GM19468 (cell line): ENCODE data around the gene CDC42BPB.
"Not testable (repeated sequence)": the region's sequence is repeated elsewhere in the genome, so short reads cannot be mapped to it uniquely, and the experiment has no call there.

Experiments
- ATAC-seq: cut with Tn5 transposase; IDR thresholded peaks from one replicate; pipeline ENCODE4 v1.9.1; 2021; ENCODE audit warnings: mild to moderate bottlenecking, moderate library complexity, moderate number of reproducible peaks; ENCODE audit not compliant: unreplicated experiment; ENCODE audit errors: extremely low read depth

CDC42BPB gene

DNA sequence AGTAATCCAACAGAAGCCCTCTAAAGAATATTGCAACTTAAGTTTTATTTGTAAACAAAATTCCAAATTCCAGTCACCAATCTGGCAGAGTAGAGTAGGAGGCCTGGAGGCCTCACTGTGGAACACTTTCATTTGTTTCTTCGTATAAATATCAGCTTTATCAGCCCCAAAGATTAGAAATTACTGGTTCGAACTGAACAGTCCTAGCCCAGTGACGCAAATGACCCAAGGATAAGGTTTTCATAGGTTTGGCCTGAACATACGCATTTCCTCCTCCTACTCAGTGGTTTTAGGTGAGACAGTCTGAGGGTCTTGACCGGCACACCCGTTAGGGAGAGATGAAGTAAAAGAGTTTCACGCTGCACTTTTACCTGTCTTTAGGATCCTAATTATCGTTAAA is 1.7 kb downstream of the CDC42BPB start:
- no peak for ATAC-seq

DNA sequence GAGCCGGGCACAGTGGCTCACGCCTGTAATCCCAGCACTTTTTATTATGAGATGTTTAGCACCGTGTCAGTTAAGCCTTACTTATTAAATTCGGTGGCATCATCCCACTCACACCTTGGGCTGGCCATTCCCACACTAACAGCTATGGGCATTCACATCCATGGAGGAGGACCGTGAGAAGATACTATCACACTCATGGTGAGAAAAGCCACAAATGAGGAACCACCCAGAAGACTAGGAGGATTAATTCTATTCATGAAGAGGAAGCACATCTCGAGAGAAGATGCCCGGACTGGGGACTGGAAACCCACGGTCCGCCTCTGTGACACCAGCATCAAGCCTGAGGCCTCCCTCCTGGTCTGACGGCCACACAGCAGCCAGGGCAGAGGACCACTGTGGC is 4.9 kb downstream of the CDC42BPB start:
- no peak for ATAC-seq

DNA sequence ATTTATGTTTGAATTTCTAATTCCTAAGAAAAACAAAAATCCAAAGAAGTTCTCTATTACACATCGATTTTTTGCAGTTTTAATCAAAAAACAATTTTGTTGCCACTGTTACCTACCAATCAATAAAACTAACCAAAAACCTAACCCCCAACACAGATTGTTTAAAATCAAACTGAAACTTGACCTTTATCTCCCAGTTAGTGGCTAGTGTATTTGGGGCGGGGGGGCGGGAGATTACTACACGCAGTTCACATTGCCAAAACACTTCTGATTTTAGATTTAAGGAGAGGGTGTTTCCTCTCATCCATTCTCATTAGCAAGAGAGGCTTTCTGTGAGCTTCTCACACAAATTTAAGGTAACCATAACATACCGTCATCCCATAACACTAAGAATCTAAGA is 6.4 kb downstream of the CDC42BPB start:
- no peak for ATAC-seq

DNA sequence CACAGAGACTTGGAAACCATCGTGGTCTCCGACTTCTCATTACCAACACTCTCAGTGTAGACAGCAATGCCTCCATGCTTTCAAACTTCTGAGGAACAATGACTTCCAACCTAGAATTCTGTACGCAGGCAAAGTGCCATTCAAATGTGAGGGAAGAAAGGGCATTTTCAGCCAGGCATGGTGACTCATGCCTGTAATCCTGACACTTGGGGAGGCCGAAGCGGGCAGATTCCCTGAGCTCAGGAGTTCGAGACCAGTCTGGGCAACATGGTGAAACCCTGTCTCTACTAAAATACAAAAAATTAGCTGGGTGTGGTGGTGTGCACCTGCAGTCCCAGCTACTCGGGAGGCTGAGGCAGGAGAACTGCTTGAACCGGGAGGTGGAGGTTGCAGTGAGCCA is 9.9 kb downstream of the CDC42BPB start:
- not testable (repeated sequence) for ATAC-seq

DNA sequence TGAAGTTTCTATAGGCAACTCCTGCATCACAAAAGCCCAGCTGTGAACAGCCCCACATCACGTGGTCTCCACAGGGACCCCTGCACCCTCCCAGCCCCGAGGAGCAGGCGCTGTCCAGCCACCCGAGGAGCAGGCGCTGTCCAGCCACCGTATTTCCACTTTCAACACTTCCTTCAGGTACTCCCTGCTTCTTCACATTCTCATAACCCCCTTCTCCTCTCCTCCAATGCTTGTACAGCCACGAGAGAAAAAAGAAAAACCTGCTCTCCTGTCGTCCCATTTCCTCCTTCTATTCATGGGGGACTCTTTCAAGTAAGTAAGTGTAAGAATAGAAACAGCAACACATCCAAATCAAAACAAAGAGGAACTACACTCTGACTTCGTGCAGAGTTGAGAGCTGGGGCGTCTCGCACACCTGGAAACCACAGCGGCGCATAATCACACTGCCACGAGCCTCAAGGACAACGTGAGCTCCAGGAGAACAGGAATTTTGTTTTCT is 11.9 kb downstream of the CDC42BPB start:
- ATAC-seq, result no peak

DNA sequence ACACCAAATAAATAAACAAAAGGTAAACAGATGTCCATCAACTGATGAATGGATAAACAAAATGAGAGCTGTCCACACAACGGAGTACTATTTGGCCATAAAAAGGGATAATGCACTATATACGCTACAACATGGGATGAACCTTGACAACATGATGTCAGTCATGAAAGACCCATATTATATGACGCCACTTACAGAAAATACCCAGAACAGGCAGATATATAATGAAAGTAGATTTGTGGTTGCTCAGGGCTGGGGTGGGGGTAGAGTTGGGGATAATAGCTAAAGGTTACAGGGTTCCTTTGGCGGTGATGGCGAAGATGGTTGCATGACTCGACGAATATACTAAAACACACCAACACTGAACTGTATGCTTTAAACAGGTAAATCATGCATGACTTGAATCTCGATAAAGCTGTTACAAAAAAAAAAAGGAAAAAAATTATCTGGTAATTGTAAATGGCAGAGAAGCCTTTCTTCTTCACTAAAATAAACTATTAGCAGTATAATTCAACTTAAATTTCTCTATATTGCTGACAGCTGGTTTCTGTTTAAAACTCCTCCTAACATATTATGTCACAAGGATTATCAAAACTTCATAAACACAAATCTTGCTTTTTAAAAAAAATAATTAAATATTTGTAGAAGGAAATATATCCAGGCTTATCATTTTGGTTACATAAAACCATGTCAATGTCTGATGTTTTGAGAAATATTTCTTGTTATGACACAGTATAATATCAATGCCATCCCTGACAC is 13.9 kb downstream of the CDC42BPB start:
- ATAC-seq, result no peak

DNA sequence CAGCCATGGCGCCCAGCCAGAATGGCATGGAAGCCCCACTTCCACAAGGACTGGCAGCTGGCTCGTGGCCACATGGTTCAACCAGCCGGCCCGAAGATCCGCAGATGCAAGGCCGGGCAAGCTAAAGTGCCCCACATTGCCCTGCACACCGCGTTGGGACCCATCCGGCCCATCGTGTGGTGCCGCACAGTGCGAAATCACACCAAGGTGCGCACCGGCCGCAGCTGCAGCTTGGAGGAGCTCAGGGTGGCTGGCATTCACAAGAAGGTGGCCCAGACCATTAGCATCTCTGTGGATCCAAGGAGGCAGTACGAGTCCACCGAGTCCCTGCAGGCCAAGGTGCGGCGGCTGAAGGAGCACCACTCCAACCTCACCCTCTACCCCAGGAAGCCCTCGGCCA is 15.9 kb downstream of the CDC42BPB start:
- no peak for ATAC-seq

DNA sequence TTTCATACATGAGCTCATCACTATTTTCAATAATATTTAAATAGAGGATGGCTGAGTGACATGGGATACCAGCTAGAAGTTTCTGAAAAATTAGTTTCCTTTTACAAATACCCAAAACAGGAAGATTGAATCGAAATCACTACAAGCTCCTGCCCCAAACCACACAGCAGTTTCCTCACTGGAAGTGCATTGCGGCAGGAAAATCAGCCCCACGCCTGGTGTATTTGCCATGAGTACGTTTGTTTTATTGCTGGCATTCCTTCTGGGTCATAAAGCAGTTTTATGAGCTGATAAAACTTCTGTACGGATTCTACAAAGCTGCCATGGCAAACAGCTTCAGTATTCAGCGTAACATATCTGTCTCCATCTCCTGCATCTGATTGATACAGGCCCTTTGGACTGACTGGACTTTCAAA is 23.7 kb downstream of the CDC42BPB start:
- no peak for ATAC-seq

DNA sequence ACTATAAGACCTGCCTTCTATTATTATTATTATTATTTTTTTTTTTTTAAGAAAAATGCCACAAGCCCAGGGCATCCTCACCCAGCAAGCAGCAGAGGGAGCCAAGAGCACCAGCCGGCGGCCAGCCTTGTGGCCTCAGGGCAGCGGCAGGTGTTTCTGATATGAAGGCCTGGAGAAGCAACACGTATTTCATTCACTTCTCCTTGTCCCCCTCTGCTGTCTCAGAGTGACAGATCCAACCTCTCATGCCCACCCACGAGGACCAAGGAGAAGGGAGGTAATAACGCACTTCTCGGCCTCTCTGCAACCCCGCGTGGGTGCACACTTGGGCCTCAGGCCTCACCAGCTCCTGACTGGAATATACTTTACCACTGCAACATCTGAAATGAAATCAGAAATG is 25.4 kb downstream of the CDC42BPB start:
- no peak for ATAC-seq

DNA sequence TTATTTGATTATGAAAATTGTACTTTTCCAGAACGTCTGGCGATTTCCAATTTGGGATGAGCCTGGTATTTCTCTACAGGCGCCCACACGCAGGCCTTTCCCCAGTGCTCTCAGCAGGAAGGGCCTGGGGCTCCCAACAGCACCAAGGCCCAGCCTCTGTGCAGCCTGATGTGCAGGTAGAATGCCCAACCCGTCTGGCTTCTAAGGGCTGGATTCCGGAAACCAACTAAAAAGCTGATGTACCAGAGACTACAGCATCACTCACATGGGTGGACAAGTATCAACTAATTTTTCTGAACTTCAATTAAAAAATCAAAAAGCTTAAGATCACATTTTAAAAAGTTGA is 25.8 kb downstream of the CDC42BPB start:
- ATAC-seq, result no peak

DNA sequence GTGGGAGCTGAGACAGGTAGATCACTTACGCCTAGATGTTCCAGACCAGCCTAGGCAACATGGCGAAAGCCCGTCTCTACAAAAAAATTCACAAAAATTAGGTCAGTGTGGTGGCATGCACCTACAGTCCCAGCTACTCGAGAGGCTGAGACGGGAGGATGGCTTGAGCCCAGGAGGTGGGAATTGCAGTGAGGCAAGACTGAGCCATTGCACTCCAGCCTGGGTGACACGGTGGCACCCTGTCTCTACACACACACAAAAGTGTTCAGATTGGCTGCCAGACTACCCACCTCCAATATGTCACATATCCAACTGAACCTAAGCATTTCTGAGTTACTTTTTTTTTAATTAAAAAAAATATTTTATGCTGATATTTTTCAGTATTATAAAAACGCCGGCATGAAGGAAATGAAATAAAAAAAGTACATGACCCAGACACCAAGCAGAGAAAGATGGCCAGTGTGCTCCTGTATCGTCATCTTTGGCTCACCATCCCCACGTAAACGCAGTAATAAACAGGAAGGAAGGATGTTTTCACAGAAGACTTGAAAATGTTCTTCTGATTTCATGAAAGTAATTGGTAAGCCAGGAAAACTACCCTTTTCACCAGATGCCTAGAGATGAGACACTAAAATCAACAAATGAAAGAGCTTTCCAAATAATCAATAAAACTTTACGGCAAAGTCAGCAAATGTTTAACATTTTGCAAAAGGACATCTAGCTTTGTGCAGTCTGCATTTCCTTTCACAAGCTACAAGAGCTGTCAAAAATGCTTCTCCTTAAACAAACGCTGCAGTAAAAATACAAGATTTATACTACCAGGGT is 26.4 kb downstream of the CDC42BPB start:
- no peak for ATAC-seq

DNA sequence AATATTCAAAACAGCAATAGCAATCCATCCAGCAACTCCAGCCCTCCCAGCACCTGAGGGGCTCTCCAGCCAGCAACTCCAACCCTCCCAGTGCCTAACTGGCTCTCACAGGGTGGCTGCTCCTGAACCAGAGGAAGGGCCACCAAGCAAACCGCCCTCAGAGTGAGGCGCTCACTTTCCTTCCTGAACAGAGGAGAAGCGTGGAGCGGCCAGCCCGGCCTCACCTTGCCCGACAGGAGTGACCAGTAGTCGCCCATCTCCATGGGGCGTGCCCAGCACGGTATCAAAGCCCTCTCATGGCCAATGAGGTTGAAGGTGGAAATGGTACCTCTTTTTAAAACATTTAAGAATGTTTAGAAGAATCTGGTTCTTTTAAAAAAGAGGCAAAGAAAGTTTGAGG is 27.4 kb downstream of the CDC42BPB start:
- ATAC-seq, result no peak

DNA sequence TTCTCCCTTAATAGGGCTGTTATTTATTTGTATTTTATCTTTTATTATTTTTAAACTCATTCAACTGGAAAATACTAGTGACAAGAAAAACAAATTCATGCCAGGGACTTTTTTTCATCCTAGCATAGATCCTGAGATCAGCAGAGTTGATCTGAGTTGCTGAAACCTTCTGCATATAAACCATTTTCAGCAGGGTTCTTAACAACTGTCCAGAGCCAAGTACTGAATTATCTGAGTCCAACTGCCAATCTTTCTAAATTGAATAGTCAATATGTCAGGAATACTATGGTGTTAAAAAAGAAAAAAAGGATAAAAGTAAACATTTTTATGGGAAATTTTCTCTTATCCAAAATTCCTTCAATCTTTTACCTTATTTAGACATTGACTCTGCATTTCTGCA is 28.6 kb downstream of the CDC42BPB start:
- ATAC-seq, result no peak

DNA sequence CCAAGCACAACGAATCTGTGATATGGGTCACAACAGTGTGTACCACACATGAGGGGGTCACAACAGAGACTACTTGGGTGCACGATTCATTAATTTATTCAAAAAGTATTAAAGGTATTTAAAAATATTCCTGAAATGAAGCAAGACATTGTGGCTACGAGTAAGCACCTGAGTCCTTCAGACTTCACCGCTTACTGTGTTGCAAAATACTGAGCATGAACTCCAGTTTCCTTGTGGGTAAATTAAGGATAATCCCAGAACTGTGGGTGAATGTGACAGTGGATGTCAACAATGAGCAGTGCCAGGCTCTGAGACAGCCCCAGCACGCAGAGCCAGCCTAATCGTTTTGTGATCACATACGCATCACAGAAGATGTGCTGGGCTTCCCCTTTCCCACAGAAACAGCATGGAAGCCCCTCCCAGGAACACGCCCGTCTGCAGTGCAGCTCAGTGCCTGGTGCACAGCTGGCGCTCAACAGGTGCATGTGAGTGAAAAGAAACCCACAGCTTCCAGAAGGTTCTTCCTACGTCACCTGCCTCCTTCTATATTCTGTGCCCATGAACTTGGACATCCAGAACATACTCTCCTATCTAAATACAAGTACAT is 29.1 kb downstream of the CDC42BPB start:
- ATAC-seq, result no peak

DNA sequence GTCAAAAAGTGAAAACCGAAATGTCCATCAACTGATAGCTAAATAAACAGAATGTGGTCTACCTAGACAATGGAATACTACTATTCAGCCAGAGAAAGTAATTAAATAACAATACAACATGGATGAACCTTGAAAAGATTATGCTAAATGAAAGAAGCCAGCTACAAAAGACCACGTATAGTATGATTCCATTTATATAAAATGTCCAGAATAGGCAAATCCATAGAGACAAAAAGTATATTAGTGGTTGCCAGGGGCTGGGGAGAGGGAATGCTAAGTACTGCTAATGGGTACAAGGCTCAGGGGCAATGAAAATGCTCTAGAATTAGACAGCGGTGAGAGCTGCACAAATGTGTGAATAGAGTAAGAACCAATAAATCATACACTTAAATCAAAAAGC is 29.9 kb downstream of the CDC42BPB start:
- ATAC-seq, result no peak

DNA sequence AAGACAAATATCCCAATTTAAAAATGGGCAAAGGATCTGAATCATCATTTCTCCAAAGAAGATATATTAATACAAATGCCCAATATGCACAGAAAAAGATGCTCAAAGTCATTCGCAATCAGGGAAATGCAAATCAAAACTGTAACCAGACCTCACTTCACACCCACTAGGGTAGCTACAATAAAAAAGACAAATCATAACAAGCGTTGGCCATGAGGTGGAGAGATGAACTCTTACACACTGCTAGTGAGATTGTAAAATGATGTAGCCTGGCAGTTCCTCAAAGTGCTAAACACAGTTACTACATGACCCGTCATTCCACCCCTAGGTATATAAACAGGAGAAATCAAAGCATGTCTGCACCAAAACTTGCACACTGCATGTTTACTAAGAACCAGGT is 30.4 kb downstream of the CDC42BPB start:
- ATAC-seq, result no peak

DNA sequence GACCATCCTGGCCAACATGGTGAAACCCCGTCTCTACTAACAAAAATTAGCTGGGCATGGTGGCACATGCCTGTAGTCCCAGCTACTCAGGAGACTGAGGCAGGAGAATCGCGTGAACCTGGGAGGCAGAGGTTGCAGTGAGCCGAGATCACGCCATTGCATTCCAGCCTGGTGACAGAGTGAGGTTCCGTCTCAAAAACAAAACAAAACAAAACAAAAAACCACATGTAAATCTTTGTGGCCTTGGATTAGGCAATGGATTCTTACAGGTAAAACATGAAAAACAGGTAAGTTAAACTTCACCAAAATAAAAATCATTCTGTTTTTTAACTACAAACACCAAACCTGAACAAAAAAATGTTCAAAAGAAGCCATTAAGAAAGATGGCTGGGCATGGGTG is 31.2 kb downstream of the CDC42BPB start:
- ATAC-seq, result not testable (repeated sequence)

DNA sequence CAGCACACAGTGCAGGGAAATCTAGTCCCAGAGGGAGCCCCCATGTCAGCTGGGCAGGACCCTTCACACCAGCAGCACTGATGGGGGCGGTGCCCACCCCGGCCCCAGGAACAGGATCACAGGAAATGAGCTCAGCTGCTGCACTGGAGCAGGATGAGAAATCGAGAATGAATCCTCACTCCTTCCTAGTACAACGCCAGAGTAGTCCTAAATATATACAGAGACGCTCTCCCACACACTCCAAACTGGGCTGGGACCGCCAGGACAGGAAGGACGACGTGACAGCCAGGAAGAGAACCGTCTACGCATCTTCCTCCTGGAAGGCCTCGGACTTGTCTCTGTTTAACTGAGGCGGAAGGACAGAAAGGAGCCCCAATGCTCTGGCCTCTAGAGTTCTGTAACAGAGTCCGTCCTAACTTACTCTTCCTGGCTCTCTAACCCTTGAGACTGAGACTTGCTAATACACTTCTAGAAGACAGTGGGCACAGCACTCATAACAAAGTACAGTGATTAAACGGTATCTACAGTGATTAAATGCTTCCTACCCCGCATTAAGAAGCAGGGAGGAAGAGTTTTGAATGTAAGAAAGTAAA is 33.4 kb downstream of the CDC42BPB start:
- ATAC-seq, result no peak

DNA sequence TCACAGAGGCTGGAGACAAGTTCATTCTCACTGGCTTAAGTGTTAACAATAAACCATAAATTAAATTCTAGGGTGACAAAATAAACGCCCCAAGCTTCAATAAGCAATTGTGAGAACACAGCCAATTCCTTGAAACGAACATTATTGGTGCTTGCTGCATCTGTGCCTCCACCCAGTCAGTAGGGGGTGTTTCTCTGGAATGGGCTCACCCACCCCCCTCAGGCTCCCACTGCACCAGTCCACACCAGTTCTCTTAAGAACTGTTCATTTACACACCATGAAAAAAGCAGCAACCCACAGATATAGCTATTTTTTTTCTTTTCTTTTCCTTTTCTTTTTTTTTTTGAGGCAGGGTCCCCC is 34.7 kb downstream of the CDC42BPB start:
- ATAC-seq, result no peak

DNA sequence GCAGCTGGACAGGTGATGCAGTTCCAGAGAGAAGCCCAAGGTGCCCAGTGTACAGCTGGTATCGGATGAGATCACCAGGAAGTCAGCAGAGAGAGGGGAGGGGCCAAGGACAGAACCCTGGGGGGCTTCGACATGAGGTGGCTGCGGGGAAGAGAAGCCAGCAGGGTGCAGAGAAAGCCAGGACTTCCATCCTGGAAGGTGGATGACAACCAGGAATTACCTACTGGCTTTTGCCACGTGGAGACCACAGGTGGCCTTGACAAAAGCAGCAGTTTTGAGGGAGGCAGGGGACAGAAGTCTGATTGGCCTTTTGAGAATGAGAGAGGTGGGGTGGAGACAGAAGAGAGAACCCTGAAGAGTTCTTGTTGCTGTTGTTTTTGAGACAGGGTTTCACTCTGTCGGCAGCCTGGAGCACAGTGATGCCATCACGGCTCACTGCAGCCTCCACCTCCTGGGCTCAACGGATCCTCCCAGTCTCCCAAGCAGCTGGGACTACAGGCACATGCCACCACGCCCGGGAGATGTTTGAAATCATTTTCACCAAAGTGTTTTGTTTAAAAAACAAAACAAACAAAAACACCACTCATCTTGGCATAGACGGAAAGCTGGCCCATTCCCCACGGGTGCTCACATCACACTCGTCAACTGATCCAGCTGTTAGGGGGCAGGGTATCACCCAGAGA is 35.2 kb downstream of the CDC42BPB start:
- ATAC-seq, result no peak

DNA sequence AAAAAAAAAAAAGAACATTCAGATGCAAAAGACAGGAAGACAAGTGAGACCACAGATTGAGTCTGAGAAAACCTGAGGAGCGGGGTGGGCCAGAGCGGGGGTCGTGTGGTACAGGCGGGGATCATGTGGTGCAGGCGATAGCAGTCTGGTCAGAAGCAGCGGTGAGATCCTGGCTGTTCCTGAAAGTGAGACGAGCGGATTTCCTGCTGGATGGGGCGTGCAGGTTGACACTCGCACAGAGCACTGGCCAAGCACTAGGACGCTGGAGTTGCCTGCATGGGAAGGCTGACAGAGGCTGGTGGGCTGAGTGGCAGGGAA is 35.7 kb downstream of the CDC42BPB start:
- ATAC-seq, result no peak
